ENCODE measurements around the gene BUB1B.

DNA sequence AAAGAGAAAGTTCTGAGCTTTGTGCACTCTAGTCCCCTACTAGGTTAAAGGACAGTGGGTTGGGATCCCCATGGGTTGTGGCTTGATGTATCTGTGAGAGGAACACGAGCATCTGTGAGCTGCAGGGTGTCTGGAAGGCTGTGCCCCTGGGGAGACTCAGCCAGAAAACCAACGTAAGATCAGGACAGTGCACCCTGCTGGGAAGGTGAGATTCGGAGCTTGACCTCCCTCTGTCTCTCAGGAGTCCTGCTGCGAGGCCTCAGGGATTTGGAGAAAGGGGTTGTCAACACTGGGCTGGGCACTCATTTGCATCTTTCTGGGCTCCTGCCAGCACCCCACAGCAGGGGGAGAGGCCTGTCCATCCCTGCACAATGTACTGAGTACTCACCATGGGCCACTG, 106.8 kb downstream of the BUB1B start:
- TF ChIP-seq EP300 (IDR thresholded peaks at IDR 0.05), result no peak
- no peak for TF ChIP-seq POLR2AphosphoS5 (IDR thresholded peaks at IDR 0.05)
- no peak for TF ChIP-seq CTCF (IDR thresholded peaks at IDR 0.05)
- no peak for TF ChIP-seq POLR2A (IDR thresholded peaks at IDR 0.05)
